LNCaP clone FGC (cell line): ENCODE measurements around the gene DROSHA.
A peak's percentile ranks its signal among the peaks of the same experiment; 100 is the strongest.

Experiments used
- DNase-seq: peaks from one replicate; pipeline ENCODE4 v3.0.0-alpha.2; 2011; ENCODE audit warnings: low read depth
- H3K4me3 ChIP-seq: 2 replicates; pipeline ENCODE4 v1.5.1; 2011; ENCODE audit warnings: mild to moderate bottlenecking, low read depth, low read length, control low read depth
- CTCF ChIP-seq: IDR thresholded peaks from 2 replicates; pipeline ENCODE4 v1.5.1; 2012; ENCODE audit warnings: mild to moderate bottlenecking; ENCODE audit not compliant: control insufficient read depth, insufficient read depth; ENCODE audit errors: extremely low read depth

DROSHA gene

GRCh38 chr5:31390256-31390655 lies 141.6 kb downstream of the DROSHA start:
- TF ChIP-seq CTCF, result no peak
- H3K4me3 ChIP-seq, result no peak overlapping the region
- no peak for DNase-seq

- TF ChIP-seq CTCF, result no peak
- no peak overlapping the region for H3K4me3 ChIP-seq
- peak; percentile 18 for DNase-seq
Measured at GRCh38 chr5:31385774-31386537, 145.9 kb downstream of the DROSHA start.

- H3K4me3 ChIP-seq, result no peak overlapping the region
- no peak for DNase-seq
- TF ChIP-seq CTCF, result no peak
Measured at GRCh38 chr5:31383734-31384133, 148.2 kb downstream of the DROSHA start.

GRCh38 chr5:31382051-31382878 lies 149.6 kb downstream of the DROSHA start:
- H3K4me3 ChIP-seq, result no peak overlapping the region
- no peak for TF ChIP-seq CTCF
- DNase-seq, result no peak

- no peak for DNase-seq
- no peak overlapping the region for H3K4me3 ChIP-seq
- TF ChIP-seq CTCF, result no peak
Measured at GRCh38 chr5:31381299-31381698, 150.6 kb downstream of the DROSHA start.

GRCh38 chr5:31380049-31380448 lies 151.8 kb downstream of the DROSHA start:
- no peak overlapping the region for H3K4me3 ChIP-seq
- no peak for TF ChIP-seq CTCF
- DNase-seq, result no peak

- no peak for DNase-seq
- H3K4me3 ChIP-seq, result no peak overlapping the region
- TF ChIP-seq CTCF, result no peak
Measured at GRCh38 chr5:31378838-31379237, 153.1 kb downstream of the DROSHA start.
